ENCODE results near the gene EFR3B. TPM values are rescaled to one million over a fixed set of nuclear protein-coding genes. Genes with fewer than 3 reads are reported as not detected.

The EFR3B gene
- total RNA-seq, 2 experiments from 2014 or later: not detected

DNA sequence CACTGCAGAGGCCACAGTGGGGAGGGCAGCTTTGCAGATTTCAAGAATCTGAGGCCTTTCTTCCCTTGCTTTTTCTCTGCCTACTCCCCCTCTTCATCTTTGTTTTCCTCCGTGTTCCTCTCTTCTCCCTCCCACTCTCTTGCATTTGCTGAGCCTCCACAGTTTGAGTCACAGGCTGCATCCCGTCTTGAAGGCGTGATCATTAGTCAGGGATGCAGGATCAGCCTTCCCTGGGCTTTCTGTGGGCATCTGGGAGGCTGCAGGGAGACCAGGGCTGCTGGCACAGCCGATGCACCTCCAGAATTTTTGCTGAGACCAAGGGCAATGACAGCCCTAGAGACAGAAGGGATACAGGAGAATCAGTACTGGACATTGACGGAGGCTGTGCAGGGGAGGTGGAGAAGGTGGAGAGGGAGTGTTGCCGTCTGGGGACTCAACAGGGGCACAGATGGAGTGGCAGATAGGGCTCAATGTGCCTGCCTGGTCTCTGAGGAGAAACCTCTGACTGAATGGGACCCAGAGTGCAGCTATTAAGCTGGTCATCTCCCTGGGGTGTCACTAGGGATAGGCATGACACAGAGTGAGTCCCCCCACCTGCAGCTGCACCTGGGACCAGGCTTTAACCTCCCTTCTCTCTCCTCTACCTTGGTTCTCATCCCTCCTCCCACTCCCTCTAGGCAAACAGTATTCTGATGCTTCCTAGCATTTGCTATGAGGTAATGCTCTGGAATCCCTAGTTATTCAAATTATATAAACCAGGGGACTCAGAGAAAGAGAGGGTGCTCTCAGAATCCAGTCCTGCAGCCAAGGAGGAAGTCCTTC lies 41.2 kb upstream of the EFR3B start:
- Histone ChIP-seq H3K4me1 (ENCODE audit: insufficient read depth, low read length, poor library complexity, severe bottlenecking) (no peaks in the 10 kb centered on the region), H3K79me2 (ENCODE audit: insufficient read depth, low read depth, low read length) (no peaks in the 10 kb centered on the region), H3K9me3 (ENCODE audit: low read length) (no peaks in the 10 kb centered on the region), H2AFZ (ENCODE audit: low read length) (no peak overlapping the region), H3K4me2 (ENCODE audit: low read length) (no peak overlapping the region), H3K36me3 (ENCODE audit: insufficient read depth, low read length) (no peaks in the 10 kb centered on the region), H3K4me3 (ENCODE audit: low read depth, low read length, poor library complexity, severe bottlenecking) (no peak overlapping the region), H3K27ac (ENCODE audit: low read depth, low read length, poor library complexity, severe bottlenecking) (no peak overlapping the region), H4K20me1 (ENCODE audit: insufficient read depth, low read length) (no peaks in the 10 kb centered on the region), H3K9me2 (ENCODE audit: insufficient read depth, low read length) (no peaks in the 10 kb centered on the region)
- CTCF ChIA-PET (ENCODE audit: unreplicated experiment): no interaction called here
- intact Hi-C loops (cut with micrococcal nuclease; ENCODE audit: unreplicated experiment): no loop called here
- TF ChIP-seq, protein P1, sequence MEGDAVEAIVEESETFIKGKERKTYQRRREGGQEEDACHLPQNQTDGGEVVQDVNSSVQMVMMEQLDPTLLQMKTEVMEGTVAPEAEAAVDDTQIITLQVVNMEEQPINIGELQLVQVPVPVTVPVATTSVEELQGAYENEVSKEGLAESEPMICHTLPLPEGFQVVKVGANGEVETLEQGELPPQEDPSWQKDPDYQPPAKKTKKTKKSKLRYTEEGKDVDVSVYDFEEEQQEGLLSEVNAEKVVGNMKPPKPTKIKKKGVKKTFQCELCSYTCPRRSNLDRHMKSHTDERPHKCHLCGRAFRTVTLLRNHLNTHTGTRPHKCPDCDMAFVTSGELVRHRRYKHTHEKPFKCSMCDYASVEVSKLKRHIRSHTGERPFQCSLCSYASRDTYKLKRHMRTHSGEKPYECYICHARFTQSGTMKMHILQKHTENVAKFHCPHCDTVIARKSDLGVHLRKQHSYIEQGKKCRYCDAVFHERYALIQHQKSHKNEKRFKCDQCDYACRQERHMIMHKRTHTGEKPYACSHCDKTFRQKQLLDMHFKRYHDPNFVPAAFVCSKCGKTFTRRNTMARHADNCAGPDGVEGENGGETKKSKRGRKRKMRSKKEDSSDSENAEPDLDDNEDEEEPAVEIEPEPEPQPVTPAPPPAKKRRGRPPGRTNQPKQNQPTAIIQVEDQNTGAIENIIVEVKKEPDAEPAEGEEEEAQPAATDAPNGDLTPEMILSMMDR (conservative IDR thresholded peaks at IDR 0.05; ENCODE audit: low read length): no peak
- TF ChIP-seq EZH2phosphoT487 (IDR thresholded peaks at IDR 0.05; ENCODE audit: borderline replicate concordance, low read depth, low read length): no peak
- POLR2A ChIA-PET: no interaction called here
- no TSS peak for BruUV-seq (replicated peaks)
- DNase-seq (ENCODE audit: low spot score): no peak

DNA sequence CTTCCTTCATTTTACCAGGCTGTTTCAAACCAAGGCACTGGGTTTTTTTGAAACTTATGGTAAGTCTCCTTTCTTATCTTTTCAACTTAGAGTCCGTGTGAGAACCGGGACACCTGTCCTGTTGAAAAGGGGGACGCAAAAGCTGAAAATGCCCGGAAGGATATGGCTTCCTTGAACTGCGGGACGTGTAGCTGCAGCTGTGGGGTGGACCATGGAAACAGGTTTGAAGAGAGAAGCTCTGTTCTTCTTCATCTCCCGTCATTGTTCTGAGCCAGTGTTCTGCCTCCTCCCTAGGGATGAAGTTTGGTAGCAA lies 40.6 kb upstream of the EFR3B start:
- ChIA-PET CTCF (ENCODE audit: unreplicated experiment) (no interaction called here), POLR2A (no interaction called here)
- Histone ChIP-seq H3K4me1 (ENCODE audit: insufficient read depth, low read length, poor library complexity, severe bottlenecking) (no peaks in the 10 kb centered on the region), H2AFZ (ENCODE audit: low read length) (no peak overlapping the region), H3K27ac (ENCODE audit: low read depth, low read length, poor library complexity, severe bottlenecking) (no peak overlapping the region), H3K79me2 (ENCODE audit: insufficient read depth, low read depth, low read length) (no peaks in the 10 kb centered on the region), H4K20me1 (ENCODE audit: insufficient read depth, low read length) (no peaks in the 10 kb centered on the region), H3K4me2 (ENCODE audit: low read length) (no peak overlapping the region), H3K9me2 (ENCODE audit: insufficient read depth, low read length) (no peaks in the 10 kb centered on the region), H3K36me3 (ENCODE audit: insufficient read depth, low read length) (no peaks in the 10 kb centered on the region), H3K9me3 (ENCODE audit: low read length) (no peaks in the 10 kb centered on the region), H3K4me3 (ENCODE audit: low read depth, low read length, poor library complexity, severe bottlenecking) (no peak overlapping the region)
- no TSS peak for BruUV-seq (replicated peaks)
- TF ChIP-seq, protein P1 (conservative IDR thresholded peaks at IDR 0.05; ENCODE audit: low read length): no peak
- no peak for TF ChIP-seq EZH2phosphoT487 (IDR thresholded peaks at IDR 0.05; ENCODE audit: borderline replicate concordance, low read depth, low read length)
- no peak for DNase-seq (ENCODE audit: low spot score)
- intact Hi-C loops (cut with micrococcal nuclease; ENCODE audit: unreplicated experiment): no loop called here

DNA sequence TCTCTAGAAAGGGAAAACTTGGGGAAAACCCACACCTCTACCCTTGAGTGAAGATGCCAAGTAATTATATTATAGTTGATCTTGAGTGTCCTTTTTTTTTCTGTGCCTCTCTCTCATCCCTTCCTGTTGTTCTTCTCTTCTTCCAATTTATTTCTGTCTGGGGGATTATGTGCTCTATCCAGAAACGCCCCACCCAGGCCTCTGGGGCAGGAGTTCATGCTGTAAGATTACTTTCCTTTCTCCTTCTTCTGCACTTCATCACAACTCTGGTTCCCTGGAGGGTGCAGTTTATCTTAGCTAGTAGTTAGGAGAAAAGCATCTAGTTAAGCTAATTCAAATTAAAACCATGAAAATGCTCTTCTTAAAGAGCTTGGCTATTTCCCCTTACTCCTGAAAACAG lies 39.8 kb upstream of the EFR3B start:
- H3K4me3 ChIP-seq (ENCODE audit: low read depth, low read length, poor library complexity, severe bottlenecking): no peak overlapping the region
- CTCF ChIA-PET (ENCODE audit: unreplicated experiment): no interaction called here
- H3K79me2 ChIP-seq (ENCODE audit: insufficient read depth, low read depth, low read length): no peaks in the 10 kb centered on the region
- no peaks in the 10 kb centered on the region for H3K9me3 ChIP-seq (ENCODE audit: low read length)
- H2AFZ ChIP-seq (ENCODE audit: low read length): no peak overlapping the region
- no peaks in the 10 kb centered on the region for H3K9me2 ChIP-seq (ENCODE audit: insufficient read depth, low read length)
- intact Hi-C loops (cut with micrococcal nuclease; ENCODE audit: unreplicated experiment): no loop called here
- TF ChIP-seq EZH2phosphoT487 (IDR thresholded peaks at IDR 0.05; ENCODE audit: borderline replicate concordance, low read depth, low read length): no peak
- TF ChIP-seq, protein P1 (conservative IDR thresholded peaks at IDR 0.05; ENCODE audit: low read length): no peak
- H4K20me1 ChIP-seq (ENCODE audit: insufficient read depth, low read length): no peaks in the 10 kb centered on the region
- no peaks in the 10 kb centered on the region for H3K4me1 ChIP-seq (ENCODE audit: insufficient read depth, low read length, poor library complexity, severe bottlenecking)
- H3K4me2 ChIP-seq (ENCODE audit: low read length): no peak overlapping the region
- POLR2A ChIA-PET: interaction anchor here (0.6 to 0.8 kb wide), 2 partner anchors 24 to 790 kb away, joined by 3 read pairs; no protein-coding TSS in a partner anchor
- no peak for DNase-seq (ENCODE audit: low spot score)
- BruUV-seq (replicated peaks): no TSS peak
- H3K36me3 ChIP-seq (ENCODE audit: insufficient read depth, low read length): no peaks in the 10 kb centered on the region
- no peak overlapping the region for H3K27ac ChIP-seq (ENCODE audit: low read depth, low read length, poor library complexity, severe bottlenecking)

All from OCI-LY7 (cell line).